HL-60 (cell line): ENCODE data around the gene OPRL1.

Experiments used
- DNase-seq, 2 experiments: peaks; one replicate each; pipeline ENCODE4 v3.0.0-alpha.2; 2010 to 2020; ENCODE audit warnings: low read depth in 1 of 2, low spot score in 1 of 2
- H3K27ac ChIP-seq: fragments of 250-450 bp; sonication (Bioruptor Pico); replicated peaks from 2 replicates; pipeline ENCODE4 v1.5.1; 2020; ENCODE audit warnings: mild to moderate bottlenecking, moderate library complexity
- H3K27me3 ChIP-seq: fragments of 250-450 bp; sonication (Bioruptor Pico); 2 replicates; pipeline ENCODE4 v1.5.1; 2021; ENCODE audit warnings: mild to moderate bottlenecking, moderate library complexity; ENCODE audit not compliant: insufficient read depth, poor library complexity, severe bottlenecking
- H3K4me3 ChIP-seq: replicated peaks from 2 replicates; pipeline ENCODE4 v1.5.1; 2011; ENCODE audit warnings: mild to moderate bottlenecking, control low read depth, low read length; ENCODE audit not compliant: insufficient read depth
- CTCF ChIP-seq: IDR thresholded peaks from one replicate; pipeline ENCODE4 v1.5.1; 2011; ENCODE audit warnings: low read length, control low read depth, inconsistent platforms; ENCODE audit not compliant: insufficient read depth
- GABPA ChIP-seq: IDR thresholded peaks from 2 replicates; pipeline ENCODE4 v1.6.1; 2012; ENCODE audit warnings: low read depth
- POLR2AphosphoS5 ChIP-seq: IDR thresholded peaks from 2 replicates; pipeline ENCODE4 v1.6.1; 2012; ENCODE audit warnings: low read depth
- REST ChIP-seq: IDR thresholded peaks from 2 replicates; pipeline ENCODE4 v1.6.1; 2012; ENCODE audit warnings: low read depth; ENCODE audit not compliant: insufficient replicate concordance
- SPI1 ChIP-seq: IDR thresholded peaks from 2 replicates; pipeline ENCODE4 v1.6.1; 2012; ENCODE audit warnings: low read depth, mild to moderate bottlenecking, borderline replicate concordance

OPRL1 gene

GRCh38 chr20:64041040-64041780, 38.7 kb upstream of the OPRL1 start:
- Histone ChIP-seq H3K27me3 (peaks cover 6% of the 10 kb centered on the region), H3K4me3 (peak overlapping the region; percentile 51; the same call in 1 of the 2 replicates), H3K27ac (peak overlapping the region; percentile 49)
- TF ChIP-seq POLR2AphosphoS5 (peak; percentile 36; the same call in 1 of the 2 replicates), REST (no peak)
- DNase-seq = peak in 1 of 2 experiments; percentile 67

- DNase-seq = no peak
- no peak for TF ChIP-seq SPI1
- no peak for TF ChIP-seq CTCF
- no peak for TF ChIP-seq REST
- TF ChIP-seq POLR2AphosphoS5 = no peak
- Histone ChIP-seq H3K27me3 (peaks cover 6% of the 10 kb centered on the region), H3K4me3 (peak overlapping the region; percentile 51), H3K27ac (peak overlapping the region; percentile 49)
Observed at GRCh38 chr20:64041781-64042053, 38.2 kb upstream of the OPRL1 start.

DNA sequence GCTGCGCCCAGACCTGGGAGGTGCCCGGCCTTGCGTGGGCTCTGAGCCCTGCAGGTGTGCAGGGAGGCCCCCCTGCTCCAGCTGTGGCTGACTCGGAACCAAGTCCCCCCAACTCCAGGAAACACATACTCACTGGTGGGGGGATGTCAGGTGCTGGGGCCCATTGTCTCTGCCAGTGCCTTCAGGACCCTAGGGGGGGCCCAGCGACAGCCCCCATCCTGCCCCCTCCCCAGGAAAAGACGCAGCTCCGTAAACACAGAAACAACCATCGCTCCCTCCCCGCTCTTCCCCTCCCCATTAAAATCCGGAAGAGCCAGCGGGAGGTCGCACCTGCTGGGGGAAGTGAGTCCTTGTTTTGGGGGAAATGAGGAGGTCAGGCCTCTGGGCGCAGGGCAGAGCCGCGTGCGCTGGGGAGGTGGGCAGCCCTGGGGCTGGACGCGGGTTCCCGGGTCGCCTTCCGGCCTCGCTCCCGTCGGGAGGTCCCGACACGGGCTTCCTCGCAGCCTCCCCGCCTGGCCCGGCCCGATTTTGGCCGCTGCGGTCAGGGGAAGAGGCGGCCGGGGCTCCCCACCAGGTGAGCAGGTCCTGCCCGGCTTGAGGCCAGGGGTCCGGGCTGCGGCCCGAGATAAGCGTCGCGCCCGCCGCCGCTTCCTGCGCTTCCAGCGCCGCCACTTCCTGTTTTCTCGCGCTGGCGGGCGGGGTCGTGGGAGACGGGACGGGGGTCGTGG, 37.7 kb upstream of the OPRL1 start:
- Histone ChIP-seq H3K27me3 (peaks cover 10% of the 10 kb centered on the region), H3K27ac (peak overlapping the region; percentile 49), H3K4me3 (peak overlapping the region; percentile 51)
- TF ChIP-seq REST (no peak), SPI1 (peak; percentile 89)
- peak in 1 of 2 experiments; percentile 29 for DNase-seq

GRCh38 chr20:64043768-64044167, 36.1 kb upstream of the OPRL1 start:
- H3K27ac ChIP-seq = no peak overlapping the region
- peaks cover 15% of the 10 kb centered on the region for H3K27me3 ChIP-seq
- H3K4me3 ChIP-seq = no peak overlapping the region
- TF ChIP-seq GABPA (no peak), CTCF (no peak), SPI1 (no peak), POLR2AphosphoS5 (no peak), REST (no peak)
- DNase-seq = no peak
